GM12878 (cell line): ENCODE measurements around the gene SLC19A2. TPM values are rescaled to one million over a fixed set of nuclear protein-coding genes. Genes with fewer than 3 reads are reported as not detected.

Source experiments
- ATAC-seq: fragments of 200-7000 bp; cut with Tn5 transposase; 3 replicates; pipeline ENCODE4 v1.9.1; 2020; ENCODE audit warnings: mild to moderate bottlenecking, moderate library complexity
- BruUV-seq: library from RNA; stranded (reverse); fragments of 400-500 nt; replicated peaks from 2 replicates; lab custom pipeline; 2021; lab: Mats Ljungman, UMichigan
- CTCF ChIA-PET: fragments of 300-600 bp; sonication (Branson Sonifier 250); formaldehyde crosslinking; extraction: SDS; loops from one replicate; lab custom pipeline; 2021; ENCODE audit warnings: inconsistent platforms; lab: Yijun Ruan, JAX
- POLR2A ChIA-PET: fragments of 350-600 bp; formaldehyde crosslinking; extraction: SDS; loops from one replicate; lab custom pipeline; 2021; ENCODE audit warnings: inconsistent platforms; lab: Charles Lee
- RAD21 ChIA-PET: fragments of 300-600 bp; sonication (Branson Sonifier 250); formaldehyde crosslinking; loops from one replicate; lab custom pipeline; 2023; ENCODE audit warnings: antibody characterized with exemption; ENCODE audit not compliant: unreplicated experiment; lab: Charles Lee
- SMC1A ChIA-PET: fragments of 300-600 bp; sonication (Branson Sonifier 250); formaldehyde crosslinking; loops from one replicate; lab custom pipeline; 2023; ENCODE audit not compliant: unreplicated experiment, uncharacterized antibody; lab: Charles Lee
- DNase-seq: peaks from one replicate; pipeline ENCODE4 v3.0.0-alpha.2; 2011; ENCODE audit warnings: low read depth, low spot score
- FAIRE-seq: peaks from 3 replicates; lab custom pipeline; 2011; peaks lifted over from hg19 to GRCh38; lab: Jason Lieb, UNC
- H2AFZ ChIP-seq: 2 replicates; pipeline ENCODE4 v1.6.0; 2011; ENCODE audit warnings: low read depth, low read length, control low read depth; ENCODE audit not compliant: control insufficient read depth
- H3K27ac ChIP-seq: 2 replicates; pipeline ENCODE4 v1.5.1; 2011; ENCODE audit warnings: control low read depth; ENCODE audit not compliant: control insufficient read depth, insufficient read depth
- H3K27me3 ChIP-seq, 2 experiments: replicated peaks in 1 of 2; 2 replicates each; pipeline versions ENCODE4 v1.6.0 to v1.6.1; 2011; ENCODE audit warnings: low read length in 1 of 2; ENCODE audit not compliant: control insufficient read depth in 2 of 2, insufficient read depth in 2 of 2
- H3K36me3 ChIP-seq, 2 experiments: 2 replicates each; pipeline ENCODE4 v1.5.1; 2011; ENCODE audit warnings: low read length in 1 of 2; ENCODE audit not compliant: control insufficient read depth in 2 of 2, insufficient read depth in 2 of 2
- H3K4me1 ChIP-seq: 2 replicates; pipeline ENCODE4 v1.6.1; 2011; ENCODE audit warnings: mild to moderate bottlenecking, low read length, moderate library complexity, mixed read lengths; ENCODE audit not compliant: control insufficient read depth, insufficient read depth
- H3K4me2 ChIP-seq: 2 replicates; pipeline ENCODE4 v1.6.0; 2011; ENCODE audit warnings: control low read depth; ENCODE audit not compliant: control insufficient read depth, insufficient read depth
- H3K4me3 ChIP-seq: fragments of 200-600 bp; sonication (generic); 2 replicates; pipeline ENCODE4 v1.5.1; 2016
- H3K79me2 ChIP-seq: 2 replicates; pipeline ENCODE4 v1.6.0; 2011; ENCODE audit warnings: low read length; ENCODE audit not compliant: control insufficient read depth, insufficient read depth
- H3K9ac ChIP-seq: 2 replicates; pipeline ENCODE4 v1.8.0; 2011; ENCODE audit warnings: low read length, control low read depth, mixed read lengths; ENCODE audit not compliant: control insufficient read depth, insufficient read depth
- H3K9me3 ChIP-seq: replicated peaks from 3 replicates; pipeline ENCODE4 v1.5.1; 2011; ENCODE audit warnings: mild to moderate bottlenecking, low read length; ENCODE audit not compliant: control insufficient read depth, insufficient read depth
- H4K20me1 ChIP-seq: 2 replicates; pipeline ENCODE4 v1.6.0; 2011; ENCODE audit not compliant: control insufficient read depth, insufficient read depth
- NFYB ChIP-seq: IDR thresholded peaks from 2 replicates; pipeline ENCODE4 v1.6.1; 2011; ENCODE audit warnings: low read depth, mild to moderate bottlenecking, low read length, improper control_type of control experiment, moderate library complexity; ENCODE audit not compliant: insufficient read depth
- SKIL ChIP-seq: fragments of 450-650 bp; IDR thresholded peaks from 2 replicates; pipeline ENCODE4 v1.6.1; 2017; ENCODE audit warnings: mild to moderate bottlenecking, low read depth, inconsistent platforms; ENCODE audit not compliant: poor library complexity, severe bottlenecking
- SP1 ChIP-seq: IDR thresholded peaks from one replicate; pipeline ENCODE4 v1.6.1; 2011; ENCODE audit warnings: low read depth, low read length
- SREBF1 ChIP-seq: IDR thresholded peaks from 2 replicates; pipeline ENCODE4 v1.6.1; 2012; ENCODE audit warnings: mild to moderate bottlenecking, low read length
- WGBS: methylation state at CpG from one replicate; pipeline ENCODE4 v1.1.6; 2016; ENCODE audit warnings: low lambda C conversion rate; ENCODE audit not compliant: insufficient replicate concordance, insufficient coverage; ENCODE audit errors: missing lambda C conversion rate; 5-methylcytosine and 5-hydroxymethylcytosine counted together
- in situ Hi-C: fragments of 300-500 bp; cut with MboI; formaldehyde crosslinking; loops from 9 replicates; pipeline ENCODE4 v1.14.3; 2018; ENCODE audit warnings: mixed read lengths
- intact Hi-C: fragments of 100-400 bp; cut with micrococcal nuclease; formaldehyde crosslinking; loops from one replicate; pipeline ENCODE4 v1.14.2; 2022; ENCODE audit not compliant: unreplicated experiment
- polyA plus RNA-seq, 11 experiments: library from polyadenylated mRNA; depleted of rRNA in 4 of 11; unstranded in 6 of 11; stranded (reverse) in 5 of 11; fragments of >200 nt; fragmentation: Nextera tagmentation in 4 of 11; fragmentation: Illumina TruSeq in 1 of 11; extraction: Ambion mirVana in 4 of 11; extraction: Trizol in 1 of 11; gene quantifications; 1 replicate in 1 of 11; 2 replicates in 10 of 11; pipeline versions ENCODE4 v1.2.1 to v1.2.3, GENCODE V29; 2011 to 2016; ENCODE audit warnings: inconsistent platforms in 2 of 11, missing spikeins in 2 of 11, low read depth in 1 of 11
- total RNA-seq, 4 experiments: library from RNA; depleted of rRNA in 3 of 4; stranded (reverse); fragments of >200 nt in 3 of 4; fragmentation: Illumina TruSeq in 1 of 4; extraction: Trizol in 1 of 4; gene quantifications; 2 replicates each; pipeline versions ENCODE4 v1.2.1 to v1.2.3, GENCODE V29; 2013 to 2021
- TF ChIP-seq, protein P1 (sequence below): fragments of 450-650 bp; IDR thresholded peaks from 2 replicates; pipeline ENCODE4 v1.6.1; 2017; ENCODE audit warnings: mild to moderate bottlenecking, moderate library complexity

Gene SLC19A2
- total and polyA plus RNA-seq, 10 of the 15 experiments (the other 5 are each of a cell fraction or from before 2014, with no cell fraction given) = 1.2 to 7.8 (median 2.5) TPM

DNA sequence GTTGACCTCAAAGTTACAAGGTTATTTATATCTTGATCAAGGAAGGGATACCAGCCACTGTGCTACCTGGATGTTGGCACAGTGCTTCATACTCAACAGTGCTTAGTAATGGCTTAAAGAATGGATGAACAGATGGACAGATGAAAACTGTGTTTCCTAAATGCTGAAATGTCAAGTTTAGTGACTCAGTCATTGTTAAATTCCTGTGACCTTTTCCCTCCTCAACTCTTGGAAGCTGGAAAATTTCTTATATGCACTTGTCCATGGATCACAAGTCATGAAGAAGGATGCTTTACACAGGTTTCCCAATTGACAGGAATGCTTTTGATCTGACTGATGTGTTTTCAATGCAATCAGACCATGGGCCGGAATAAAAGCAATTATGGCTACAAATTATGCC is 39.6 kb upstream of the SLC19A2 start:
- RAD21 ChIA-PET = no interaction called here
- in situ Hi-C loops (no loop called here), intact Hi-C loops (loop anchor here (5.0 kb wide), 1 partner anchor 38 kb away; the partner anchor contains the start of gene SLC19A2)
- 93% methylated on average over 1 of the region's 1 CpG for WGBS
- H2AFZ ChIP-seq = no peak overlapping the region
- SMC1A ChIA-PET = no interaction called here
- DNase-seq = no peak
- CTCF ChIA-PET = no interaction called here
- POLR2A ChIA-PET = no interaction called here
- TF ChIP-seq NFYB = no peak
- TF ChIP-seq SKIL = no peak
- TF ChIP-seq SREBF1 = no peak
- TF ChIP-seq, protein P1, sequence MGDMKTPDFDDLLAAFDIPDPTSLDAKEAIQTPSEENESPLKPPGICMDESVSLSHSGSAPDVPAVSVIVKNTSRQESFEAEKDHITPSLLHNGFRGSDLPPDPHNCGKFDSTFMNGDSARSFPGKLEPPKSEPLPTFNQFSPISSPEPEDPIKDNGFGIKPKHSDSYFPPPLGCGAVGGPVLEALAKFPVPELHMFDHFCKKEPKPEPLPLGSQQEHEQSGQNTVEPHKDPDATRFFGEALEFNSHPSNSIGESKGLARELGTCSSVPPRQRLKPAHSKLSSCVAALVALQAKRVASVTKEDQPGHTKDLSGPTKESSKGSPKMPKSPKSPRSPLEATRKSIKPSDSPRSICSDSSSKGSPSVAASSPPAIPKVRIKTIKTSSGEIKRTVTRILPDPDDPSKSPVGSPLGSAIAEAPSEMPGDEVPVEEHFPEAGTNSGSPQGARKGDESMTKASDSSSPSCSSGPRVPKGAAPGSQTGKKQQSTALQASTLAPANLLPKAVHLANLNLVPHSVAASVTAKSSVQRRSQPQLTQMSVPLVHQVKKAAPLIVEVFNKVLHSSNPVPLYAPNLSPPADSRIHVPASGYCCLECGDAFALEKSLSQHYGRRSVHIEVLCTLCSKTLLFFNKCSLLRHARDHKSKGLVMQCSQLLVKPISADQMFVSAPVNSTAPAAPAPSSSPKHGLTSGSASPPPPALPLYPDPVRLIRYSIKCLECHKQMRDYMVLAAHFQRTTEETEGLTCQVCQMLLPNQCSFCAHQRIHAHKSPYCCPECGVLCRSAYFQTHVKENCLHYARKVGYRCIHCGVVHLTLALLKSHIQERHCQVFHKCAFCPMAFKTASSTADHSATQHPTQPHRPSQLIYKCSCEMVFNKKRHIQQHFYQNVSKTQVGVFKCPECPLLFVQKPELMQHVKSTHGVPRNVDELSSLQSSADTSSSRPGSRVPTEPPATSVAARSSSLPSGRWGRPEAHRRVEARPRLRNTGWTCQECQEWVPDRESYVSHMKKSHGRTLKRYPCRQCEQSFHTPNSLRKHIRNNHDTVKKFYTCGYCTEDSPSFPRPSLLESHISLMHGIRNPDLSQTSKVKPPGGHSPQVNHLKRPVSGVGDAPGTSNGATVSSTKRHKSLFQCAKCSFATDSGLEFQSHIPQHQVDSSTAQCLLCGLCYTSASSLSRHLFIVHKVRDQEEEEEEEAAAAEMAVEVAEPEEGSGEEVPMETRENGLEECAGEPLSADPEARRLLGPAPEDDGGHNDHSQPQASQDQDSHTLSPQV = no peak
- TF ChIP-seq SP1 = no peak
- no peaks in the 10 kb centered on the region for H3K27me3 ChIP-seq
- no peak overlapping the region for H3K27ac ChIP-seq
- H3K4me3 ChIP-seq = no peak overlapping the region
- no peaks in the 10 kb centered on the region for H3K36me3 ChIP-seq
- no peaks in the 10 kb centered on the region for H3K9me3 ChIP-seq
- no TSS peak for BruUV-seq
- H4K20me1 ChIP-seq = no peaks in the 10 kb centered on the region
- peaks cover 10% of the 10 kb centered on the region; the same call in 1 of the 2 replicates for H3K4me1 ChIP-seq
- no peak for ATAC-seq
- FAIRE-seq = no peak
- no peak overlapping the region for H3K9ac ChIP-seq
- no peak overlapping the region for H3K4me2 ChIP-seq
- no peaks in the 10 kb centered on the region for H3K79me2 ChIP-seq
